ENCODE results near the gene TRIM71.
"Not testable (repeated sequence)": the region's sequence is repeated elsewhere in the genome, so short reads cannot be mapped to it uniquely, and the experiment has no call there.

TRIM71 gene

DNA sequence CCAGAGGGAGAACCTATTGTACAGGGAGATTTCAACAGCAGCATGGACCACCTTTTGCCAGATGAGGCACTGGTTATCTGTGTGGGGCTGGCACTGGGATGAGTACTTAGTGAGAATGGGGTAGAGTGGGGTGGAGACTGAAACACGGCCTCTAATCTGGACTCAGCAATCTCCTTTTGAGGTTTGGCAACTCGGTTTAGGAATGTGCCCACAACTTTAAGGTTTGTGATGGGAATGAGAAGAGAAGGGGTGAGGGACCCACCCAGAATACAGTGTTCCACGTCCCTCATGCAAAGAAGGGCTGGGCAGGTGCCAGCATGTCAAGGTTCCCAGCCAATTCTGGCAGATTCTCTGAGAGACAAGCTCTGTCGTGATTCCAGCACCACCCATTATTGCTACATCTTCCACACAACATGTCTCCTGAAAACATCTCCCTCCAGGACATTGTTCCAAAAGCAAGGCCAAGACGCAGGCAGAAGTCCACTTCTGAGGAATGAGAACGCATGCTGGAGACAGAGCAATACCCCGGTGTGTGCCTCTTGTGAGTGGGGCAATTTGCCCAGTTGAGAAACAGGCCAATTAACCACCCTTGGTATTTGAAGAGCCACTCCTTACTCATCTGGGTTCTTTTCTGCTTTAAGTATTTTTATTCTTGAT, 96.1 kb downstream of the TRIM71 start:
- no peaks in the 10 kb centered on the region for H3K9me3 ChIP-seq (ENCODE audit: control insufficient read depth in 2 of 2, low read length in 2 of 2)
- no peak overlapping the region for H3K9ac ChIP-seq (ENCODE audit: low read depth in 1 of 2, low read length in 2 of 2)
- no peaks in the 10 kb centered on the region for H3K4me1 ChIP-seq (ENCODE audit: control insufficient read depth in 2 of 2, insufficient read depth in 2 of 2, low read length in 2 of 2)
- H3K36me3 ChIP-seq (ENCODE audit: control insufficient read depth in 2 of 2, insufficient read depth in 2 of 2, low read length in 2 of 2): no peaks in the 10 kb centered on the region
- no peak overlapping the region for H3K27ac ChIP-seq (ENCODE audit: low read depth in 2 of 2, low read length in 2 of 2)
- H3K27me3 ChIP-seq (ENCODE audit: control insufficient read depth in 2 of 2, insufficient read depth in 2 of 2, low read length in 2 of 2): no peaks in the 10 kb centered on the region
- no peak overlapping the region for H3K4me3 ChIP-seq (ENCODE audit: low read length in 2 of 2)

- Histone ChIP-seq H3K4me1 (ENCODE audit: control insufficient read depth in 2 of 2, insufficient read depth in 2 of 2, low read length in 2 of 2) (no peaks in the 10 kb centered on the region), H3K9ac (ENCODE audit: low read depth in 1 of 2, low read length in 2 of 2) (no peak overlapping the region), H3K27ac (ENCODE audit: low read depth in 2 of 2, low read length in 2 of 2) (no peak overlapping the region), H3K9me3 (ENCODE audit: control insufficient read depth in 2 of 2, low read length in 2 of 2) (no peaks in the 10 kb centered on the region), H3K36me3 (ENCODE audit: control insufficient read depth in 2 of 2, insufficient read depth in 2 of 2, low read length in 2 of 2) (no peaks in the 10 kb centered on the region), H3K27me3 (ENCODE audit: control insufficient read depth in 2 of 2, insufficient read depth in 2 of 2, low read length in 2 of 2) (no peaks in the 10 kb centered on the region), H3K4me3 (ENCODE audit: low read length in 2 of 2) (no peak overlapping the region)
These were observed 102.1 kb downstream of the TRIM71 start for GRCh38 chr3:32919920-32920319.

- H3K9ac ChIP-seq (ENCODE audit: low read depth in 1 of 2, low read length in 2 of 2): no peak overlapping the region
- no peak overlapping the region for H3K27ac ChIP-seq (ENCODE audit: low read depth in 2 of 2, low read length in 2 of 2)
- no peaks in the 10 kb centered on the region for H3K9me3 ChIP-seq (ENCODE audit: control insufficient read depth in 2 of 2, low read length in 2 of 2)
- H3K4me3 ChIP-seq (ENCODE audit: low read length in 2 of 2): no peak overlapping the region
- H3K27me3 ChIP-seq (ENCODE audit: control insufficient read depth in 2 of 2, insufficient read depth in 2 of 2, low read length in 2 of 2): no peaks in the 10 kb centered on the region
- no peaks in the 10 kb centered on the region for H3K4me1 ChIP-seq (ENCODE audit: control insufficient read depth in 2 of 2, insufficient read depth in 2 of 2, low read length in 2 of 2)
- H3K36me3 ChIP-seq (ENCODE audit: control insufficient read depth in 2 of 2, insufficient read depth in 2 of 2, low read length in 2 of 2): no peaks in the 10 kb centered on the region
These were observed 104.3 kb downstream of the TRIM71 start for GRCh38 chr3:32922078-32922477.

DNA sequence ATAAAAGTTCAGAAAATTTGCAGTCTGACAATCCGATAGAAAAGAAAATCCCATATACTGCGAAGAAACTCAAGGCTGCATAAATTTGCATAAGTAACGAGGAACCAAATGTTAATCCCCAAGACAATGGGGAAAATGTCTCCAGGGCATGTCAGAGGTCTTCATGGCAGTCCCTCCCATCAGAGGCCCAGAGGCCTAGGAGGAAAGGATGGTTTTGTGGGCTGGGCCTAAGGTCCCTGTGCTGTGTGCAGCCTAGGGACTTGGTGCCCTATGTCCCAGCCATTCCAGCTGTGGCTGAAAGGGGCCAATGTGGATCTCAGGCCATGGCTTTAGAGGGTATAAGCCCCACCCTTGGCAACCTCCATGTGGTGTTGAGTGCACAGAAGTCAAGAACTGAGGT, 112.4 kb downstream of the TRIM71 start:
- Histone ChIP-seq H3K27ac (ENCODE audit: low read depth in 2 of 2, low read length in 2 of 2) (no peak overlapping the region), H3K27me3 (ENCODE audit: control insufficient read depth in 2 of 2, insufficient read depth in 2 of 2, low read length in 2 of 2) (no peaks in the 10 kb centered on the region), H3K9ac (ENCODE audit: low read depth in 1 of 2, low read length in 2 of 2) (no peak overlapping the region), H3K36me3 (ENCODE audit: control insufficient read depth in 2 of 2, insufficient read depth in 2 of 2, low read length in 2 of 2) (no peaks in the 10 kb centered on the region), H3K9me3 (ENCODE audit: control insufficient read depth in 2 of 2, low read length in 2 of 2) (no peaks in the 10 kb centered on the region), H3K4me1 (ENCODE audit: control insufficient read depth in 2 of 2, insufficient read depth in 2 of 2, low read length in 2 of 2) (no peaks in the 10 kb centered on the region), H3K4me3 (ENCODE audit: low read length in 2 of 2) (no peak overlapping the region)

DNA sequence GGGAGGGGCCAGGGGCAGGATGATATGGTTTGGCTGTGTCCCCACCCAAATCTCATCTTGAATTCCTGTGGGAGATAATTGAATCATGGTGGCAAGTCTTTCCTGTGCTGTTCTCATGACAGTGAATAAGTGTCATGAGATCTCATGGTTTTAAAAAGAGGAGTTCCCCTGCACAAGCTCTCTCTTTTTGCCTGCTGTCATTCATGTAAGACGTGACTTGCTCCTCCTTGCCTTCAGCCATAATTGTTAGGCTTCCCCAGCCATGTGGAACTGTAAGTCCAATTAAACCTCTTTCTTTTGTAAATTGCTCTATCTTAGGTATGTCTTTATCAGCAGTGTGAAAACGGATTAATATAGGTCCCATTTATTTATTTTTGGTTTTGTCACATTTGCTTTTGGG, 113.5 kb downstream of the TRIM71 start:
- H3K9ac ChIP-seq (ENCODE audit: low read depth in 1 of 2, low read length in 2 of 2); H3K4me3 ChIP-seq (ENCODE audit: low read length in 2 of 2); H3K27me3 ChIP-seq (ENCODE audit: control insufficient read depth in 2 of 2, insufficient read depth in 2 of 2, low read length in 2 of 2); H3K9me3 ChIP-seq (ENCODE audit: control insufficient read depth in 2 of 2, low read length in 2 of 2); H3K4me1 ChIP-seq (ENCODE audit: control insufficient read depth in 2 of 2, insufficient read depth in 2 of 2, low read length in 2 of 2); H3K36me3 ChIP-seq (ENCODE audit: control insufficient read depth in 2 of 2, insufficient read depth in 2 of 2, low read length in 2 of 2); H3K27ac ChIP-seq (ENCODE audit: low read depth in 2 of 2, low read length in 2 of 2): not testable (repeated sequence)

GRCh38 chr3:32934150-32934742, 116.4 kb downstream of the TRIM71 start:
- H3K9me3 ChIP-seq (ENCODE audit: control insufficient read depth in 2 of 2, low read length in 2 of 2): no peaks in the 10 kb centered on the region
- no peaks in the 10 kb centered on the region for H3K4me1 ChIP-seq (ENCODE audit: control insufficient read depth in 2 of 2, insufficient read depth in 2 of 2, low read length in 2 of 2)
- H3K27me3 ChIP-seq (ENCODE audit: control insufficient read depth in 2 of 2, insufficient read depth in 2 of 2, low read length in 2 of 2): no peaks in the 10 kb centered on the region

DNA sequence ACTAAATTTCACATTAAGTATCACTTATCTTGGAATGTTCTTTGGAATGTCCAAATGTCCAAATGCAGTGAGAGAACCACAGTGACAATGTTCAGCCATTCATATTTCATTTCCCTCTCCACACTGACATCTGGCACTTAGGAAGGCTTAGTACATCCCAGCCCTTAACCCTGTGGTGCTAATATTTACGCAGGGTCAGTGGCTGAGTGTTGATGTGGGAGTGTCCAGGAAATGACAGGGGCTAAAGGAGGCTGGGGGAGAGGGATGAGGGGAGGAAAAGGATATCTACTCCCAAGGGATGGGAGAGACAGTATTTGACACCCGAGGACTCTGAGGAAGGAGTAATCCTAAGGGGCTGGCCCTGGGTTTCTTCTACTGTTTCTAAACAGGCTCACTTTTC, 119.5 kb downstream of the TRIM71 start:
- Histone ChIP-seq H3K4me3 (ENCODE audit: low read length in 2 of 2) (no peak overlapping the region), H3K27me3 (ENCODE audit: control insufficient read depth in 2 of 2, insufficient read depth in 2 of 2, low read length in 2 of 2) (no peaks in the 10 kb centered on the region), H3K9me3 (ENCODE audit: control insufficient read depth in 2 of 2, low read length in 2 of 2) (no peaks in the 10 kb centered on the region), H3K9ac (ENCODE audit: low read depth in 1 of 2, low read length in 2 of 2) (no peak overlapping the region), H3K27ac (ENCODE audit: low read depth in 2 of 2, low read length in 2 of 2) (no peak overlapping the region), H3K4me1 (ENCODE audit: control insufficient read depth in 2 of 2, insufficient read depth in 2 of 2, low read length in 2 of 2) (no peaks in the 10 kb centered on the region), H3K36me3 (ENCODE audit: control insufficient read depth in 2 of 2, insufficient read depth in 2 of 2, low read length in 2 of 2) (no peaks in the 10 kb centered on the region)

More at GRCh38 chr3:32934150-32934742, 116.4 kb downstream of the TRIM71 start:
- H3K36me3 ChIP-seq (ENCODE audit: control insufficient read depth in 2 of 2, insufficient read depth in 2 of 2, low read length in 2 of 2): no peaks in the 10 kb centered on the region
- H3K9ac ChIP-seq (ENCODE audit: low read depth in 1 of 2, low read length in 2 of 2): no peak overlapping the region
- no peak overlapping the region for H3K27ac ChIP-seq (ENCODE audit: low read depth in 2 of 2, low read length in 2 of 2)
- no peak overlapping the region for H3K4me3 ChIP-seq (ENCODE audit: low read length in 2 of 2)

DNA sequence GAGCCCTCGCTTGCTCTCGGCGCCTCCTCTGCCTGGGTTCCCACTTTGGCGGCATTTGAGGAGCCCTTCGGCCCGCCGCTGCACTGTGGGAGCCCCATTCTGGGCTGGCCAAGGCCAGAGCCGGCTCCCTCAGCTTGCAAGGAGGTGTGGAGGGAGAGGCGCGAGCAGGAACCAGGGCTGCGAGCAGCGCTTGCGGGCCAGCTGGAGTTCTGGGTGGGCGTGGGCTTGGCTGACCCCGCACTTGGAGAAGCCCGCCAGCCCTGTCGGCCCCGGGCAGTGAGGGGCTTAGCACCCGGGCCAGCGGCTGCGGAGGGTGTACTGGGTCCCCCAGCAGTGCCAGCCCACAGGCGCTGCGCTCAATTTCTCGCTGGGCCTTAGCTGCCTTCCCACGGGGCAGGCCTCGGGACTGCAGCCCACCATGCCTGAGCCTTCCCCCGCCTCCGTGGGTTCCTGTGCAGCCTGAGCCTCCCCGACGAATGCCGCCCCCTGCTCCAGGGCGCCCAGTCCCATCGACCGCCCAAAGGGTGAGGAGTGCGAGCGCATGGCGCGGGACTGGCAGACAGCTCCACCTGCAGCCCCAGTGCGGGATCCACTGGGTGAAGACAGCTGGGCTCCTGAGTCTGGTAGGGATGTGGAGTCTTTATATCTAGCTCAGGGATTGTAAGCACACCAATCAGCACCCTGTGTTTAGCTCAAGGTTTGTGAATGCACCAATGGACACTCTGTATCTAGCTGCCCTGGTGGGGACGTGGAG, 121.9 kb downstream of the TRIM71 start:
- H3K9ac ChIP-seq (ENCODE audit: low read depth in 1 of 2, low read length in 2 of 2); H3K36me3 ChIP-seq (ENCODE audit: control insufficient read depth in 2 of 2, insufficient read depth in 2 of 2, low read length in 2 of 2); H3K27ac ChIP-seq (ENCODE audit: low read depth in 2 of 2, low read length in 2 of 2); H3K4me3 ChIP-seq (ENCODE audit: low read length in 2 of 2); H3K27me3 ChIP-seq (ENCODE audit: control insufficient read depth in 2 of 2, insufficient read depth in 2 of 2, low read length in 2 of 2); H3K9me3 ChIP-seq (ENCODE audit: control insufficient read depth in 2 of 2, low read length in 2 of 2); H3K4me1 ChIP-seq (ENCODE audit: control insufficient read depth in 2 of 2, insufficient read depth in 2 of 2, low read length in 2 of 2): not testable (repeated sequence)

DNA sequence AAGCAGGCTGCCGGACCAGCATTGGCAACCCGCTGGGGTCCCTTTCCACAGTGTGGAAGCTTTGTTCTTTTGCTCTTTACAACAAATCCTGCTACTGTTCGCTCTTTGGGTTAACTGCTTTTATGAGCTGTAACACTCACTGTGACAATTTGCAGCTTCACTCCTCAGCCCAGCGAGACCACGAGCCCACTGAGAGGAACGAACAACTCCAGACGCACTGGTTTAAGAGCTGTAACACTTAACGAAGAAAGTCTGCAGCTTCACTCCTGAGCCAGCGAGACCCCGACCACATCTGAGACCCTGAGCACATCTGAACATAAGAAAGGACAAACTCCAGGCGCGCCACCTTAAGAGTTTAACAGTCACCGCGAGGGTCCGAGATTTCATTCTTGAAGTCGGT, 122.9 kb downstream of the TRIM71 start:
- Histone ChIP-seq H3K27ac (ENCODE audit: low read depth in 2 of 2, low read length in 2 of 2) (no peak overlapping the region), H3K36me3 (ENCODE audit: control insufficient read depth in 2 of 2, insufficient read depth in 2 of 2, low read length in 2 of 2) (no peaks in the 10 kb centered on the region), H3K9me3 (ENCODE audit: control insufficient read depth in 2 of 2, low read length in 2 of 2) (no peaks in the 10 kb centered on the region), H3K4me1 (ENCODE audit: control insufficient read depth in 2 of 2, insufficient read depth in 2 of 2, low read length in 2 of 2) (no peaks in the 10 kb centered on the region), H3K9ac (ENCODE audit: low read depth in 1 of 2, low read length in 2 of 2) (no peak overlapping the region), H3K4me3 (ENCODE audit: low read length in 2 of 2) (no peak overlapping the region), H3K27me3 (ENCODE audit: control insufficient read depth in 2 of 2, insufficient read depth in 2 of 2, low read length in 2 of 2) (no peaks in the 10 kb centered on the region)

- H3K4me3 ChIP-seq (ENCODE audit: low read length in 2 of 2): no peak overlapping the region
- H3K36me3 ChIP-seq (ENCODE audit: control insufficient read depth in 2 of 2, insufficient read depth in 2 of 2, low read length in 2 of 2): no peaks in the 10 kb centered on the region
- H3K9ac ChIP-seq (ENCODE audit: low read depth in 1 of 2, low read length in 2 of 2): no peak overlapping the region
- H3K27ac ChIP-seq (ENCODE audit: low read depth in 2 of 2, low read length in 2 of 2): no peak overlapping the region
- H3K27me3 ChIP-seq (ENCODE audit: control insufficient read depth in 2 of 2, insufficient read depth in 2 of 2, low read length in 2 of 2): no peaks in the 10 kb centered on the region
- H3K9me3 ChIP-seq (ENCODE audit: control insufficient read depth in 2 of 2, low read length in 2 of 2): no peaks in the 10 kb centered on the region
- H3K4me1 ChIP-seq (ENCODE audit: control insufficient read depth in 2 of 2, insufficient read depth in 2 of 2, low read length in 2 of 2): no peaks in the 10 kb centered on the region
These were observed 127.3 kb downstream of the TRIM71 start for GRCh38 chr3:32945136-32945535.
